SU-DHL-6 (cell line): ENCODE results near the gene GRIK4.

ENCODE experiments used
- EZH2phosphoT487 ChIP-seq: fragments of 200-600 bp; sonication (generic), shearing (Covaris generic); conservative IDR thresholded peaks from 2 replicates; pipeline ENCODE4 v1.6.1; 2018; ENCODE audit warnings: mild to moderate bottlenecking, antibody characterized with exemption, low read length, moderate library complexity, mixed read lengths
- TF ChIP-seq, protein P1 (sequence below): fragments of 200-600 bp; sonication (generic); IDR thresholded peaks from one replicate; pipeline ENCODE4 v1.5.1; 2017; ENCODE audit warnings: antibody characterized with exemption, mild to moderate bottlenecking, low read length, moderate library complexity; ENCODE audit not compliant: insufficient read depth, poor library complexity, severe bottlenecking

DNA sequence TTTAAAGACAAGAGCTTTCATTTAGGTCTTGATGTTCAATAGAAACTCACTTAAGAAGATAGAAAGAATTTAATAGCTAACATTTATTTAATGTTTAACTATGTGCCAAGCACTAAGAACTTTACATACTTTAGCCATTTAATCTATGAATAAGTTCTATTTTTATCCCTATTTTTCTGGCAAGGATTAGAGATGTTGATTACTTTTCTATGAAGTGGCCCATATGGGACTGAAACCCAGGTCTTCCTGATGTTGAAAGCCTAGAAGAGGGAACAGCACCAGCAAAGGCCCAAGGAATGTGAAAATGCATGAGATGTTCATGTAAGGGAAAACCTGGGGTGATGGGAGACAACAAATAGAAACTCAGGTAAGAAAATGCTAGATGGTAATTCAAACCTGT is 497.0 kb downstream of the GRIK4 start:
- TF ChIP-seq, protein P1, sequence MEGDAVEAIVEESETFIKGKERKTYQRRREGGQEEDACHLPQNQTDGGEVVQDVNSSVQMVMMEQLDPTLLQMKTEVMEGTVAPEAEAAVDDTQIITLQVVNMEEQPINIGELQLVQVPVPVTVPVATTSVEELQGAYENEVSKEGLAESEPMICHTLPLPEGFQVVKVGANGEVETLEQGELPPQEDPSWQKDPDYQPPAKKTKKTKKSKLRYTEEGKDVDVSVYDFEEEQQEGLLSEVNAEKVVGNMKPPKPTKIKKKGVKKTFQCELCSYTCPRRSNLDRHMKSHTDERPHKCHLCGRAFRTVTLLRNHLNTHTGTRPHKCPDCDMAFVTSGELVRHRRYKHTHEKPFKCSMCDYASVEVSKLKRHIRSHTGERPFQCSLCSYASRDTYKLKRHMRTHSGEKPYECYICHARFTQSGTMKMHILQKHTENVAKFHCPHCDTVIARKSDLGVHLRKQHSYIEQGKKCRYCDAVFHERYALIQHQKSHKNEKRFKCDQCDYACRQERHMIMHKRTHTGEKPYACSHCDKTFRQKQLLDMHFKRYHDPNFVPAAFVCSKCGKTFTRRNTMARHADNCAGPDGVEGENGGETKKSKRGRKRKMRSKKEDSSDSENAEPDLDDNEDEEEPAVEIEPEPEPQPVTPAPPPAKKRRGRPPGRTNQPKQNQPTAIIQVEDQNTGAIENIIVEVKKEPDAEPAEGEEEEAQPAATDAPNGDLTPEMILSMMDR, result no peak
- TF ChIP-seq EZH2phosphoT487, result no peak
